ENCODE measurements around the gene AKR7A2.
A peak's percentile ranks its signal among the peaks of the same experiment; 100 is the strongest.

Gene AKR7A2

GRCh38 chr1:19349999-19350398 lies 38.1 kb upstream of the AKR7A2 start:
- no peaks in the 10 kb centered on the region for H3K9me3 ChIP-seq
- DNase-seq (ENCODE audit: low spot score in 2 of 2) = no peak
- H3K36me3 ChIP-seq (replicated peaks) = peaks cover 18% of the 10 kb centered on the region
- no peaks in the 10 kb centered on the region for H3K4me1 ChIP-seq
- in situ Hi-C loops (cut with MboI; ENCODE audit: low sequenced_read_pairs) = no loop called here
- H3K4me3 ChIP-seq = no peak overlapping the region
- no peaks in the 10 kb centered on the region for H3K27me3 ChIP-seq (ENCODE audit: low read depth)

DNA sequence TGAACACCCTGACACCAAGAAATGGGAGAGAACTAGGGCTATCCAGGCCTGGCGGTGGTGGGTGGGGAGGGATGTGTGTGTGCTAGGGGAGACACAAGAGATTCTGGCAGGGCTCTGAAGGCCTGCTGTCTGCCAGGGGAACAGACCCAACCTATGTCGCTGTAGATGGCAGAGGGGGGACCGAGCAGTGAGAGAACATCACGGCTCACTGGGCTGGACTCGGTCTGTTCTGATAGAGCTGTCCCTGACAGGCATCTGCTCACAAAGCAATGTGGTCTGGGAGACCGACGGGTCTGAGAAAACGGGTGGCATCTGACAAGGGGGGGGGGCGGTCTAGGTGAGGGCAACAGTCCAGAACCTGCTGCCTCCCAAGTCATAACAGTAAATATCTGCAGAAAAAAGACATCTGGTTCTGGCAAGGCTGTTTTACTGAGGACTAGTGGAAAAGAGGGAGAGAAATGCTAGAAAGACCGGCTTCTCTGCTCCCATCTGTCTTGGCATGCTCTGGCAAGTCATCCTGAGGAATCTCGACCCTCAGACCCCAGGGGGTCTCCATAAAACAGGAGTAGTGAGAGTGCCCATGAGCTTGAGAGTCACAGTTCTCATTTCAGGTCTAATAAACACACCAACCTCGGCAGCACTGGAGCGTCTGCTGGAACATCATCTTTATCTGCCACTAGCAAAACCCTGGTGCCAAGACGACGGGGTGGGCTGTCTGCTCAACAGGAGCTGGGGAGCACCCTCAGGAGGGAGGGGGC lies 36.7 kb upstream of the AKR7A2 start:
- Histone ChIP-seq H3K4me1 (no peaks in the 10 kb centered on the region), H3K9me3 (no peaks in the 10 kb centered on the region), H3K4me3 (no peak overlapping the region), H3K36me3 (replicated peaks) (peaks cover 16% of the 10 kb centered on the region), H3K27me3 (ENCODE audit: low read depth) (no peaks in the 10 kb centered on the region)
- in situ Hi-C loops (cut with MboI; ENCODE audit: low sequenced_read_pairs) = no loop called here
- no peak for DNase-seq (ENCODE audit: low spot score in 2 of 2)

- Histone ChIP-seq H3K4me3 (no peak overlapping the region), H3K9me3 (no peaks in the 10 kb centered on the region), H3K4me1 (no peaks in the 10 kb centered on the region), H3K36me3 (replicated peaks) (peaks cover 17% of the 10 kb centered on the region), H3K27me3 (ENCODE audit: low read depth) (no peaks in the 10 kb centered on the region)
- in situ Hi-C loops (cut with MboI; ENCODE audit: low sequenced_read_pairs) = no loop called here
- DNase-seq (ENCODE audit: low spot score in 2 of 2) = no peak
These were observed 35.7 kb upstream of the AKR7A2 start for GRCh38 chr1:19347533-19348172.

DNA sequence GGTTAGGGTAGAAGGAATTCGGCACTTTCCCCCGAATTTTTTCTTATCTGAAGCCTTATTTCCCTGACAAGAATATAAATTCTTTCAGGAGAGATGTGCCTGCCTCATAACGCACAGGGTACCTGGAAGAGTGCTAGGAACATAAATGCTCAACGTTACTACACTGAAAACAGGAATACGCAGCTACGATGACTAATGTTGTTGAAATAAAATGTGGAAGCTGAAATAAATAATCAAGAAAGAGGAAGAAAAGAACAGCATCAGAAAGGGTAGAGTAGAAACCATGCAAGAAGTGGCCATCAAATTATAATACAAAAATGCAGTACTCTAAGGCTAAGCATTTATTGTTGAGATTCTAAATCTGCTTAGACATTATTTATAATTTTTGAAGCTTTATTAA lies 34.1 kb upstream of the AKR7A2 start:
- no peak overlapping the region for H3K4me3 ChIP-seq
- H3K4me1 ChIP-seq = no peaks in the 10 kb centered on the region
- no peaks in the 10 kb centered on the region for H3K27me3 ChIP-seq (ENCODE audit: low read depth)
- no peaks in the 10 kb centered on the region for H3K9me3 ChIP-seq
- H3K36me3 ChIP-seq (replicated peaks) = peaks cover 25% of the 10 kb centered on the region
- in situ Hi-C loops (cut with MboI; ENCODE audit: low sequenced_read_pairs) = no loop called here
- no peak for DNase-seq (ENCODE audit: low spot score in 2 of 2)

- no peak overlapping the region for H3K4me3 ChIP-seq
- H3K4me1 ChIP-seq = no peaks in the 10 kb centered on the region
- H3K36me3 ChIP-seq (replicated peaks) = peaks cover 25% of the 10 kb centered on the region
- DNase-seq (ENCODE audit: low spot score in 2 of 2) = no peak
- no peaks in the 10 kb centered on the region for H3K9me3 ChIP-seq
- in situ Hi-C loops (cut with MboI; ENCODE audit: low sequenced_read_pairs) = no loop called here
- H3K27me3 ChIP-seq (ENCODE audit: low read depth) = no peaks in the 10 kb centered on the region
These were observed 33.4 kb upstream of the AKR7A2 start for GRCh38 chr1:19345391-19345790.

GRCh38 chr1:19344831-19345230 lies 32.9 kb upstream of the AKR7A2 start:
- in situ Hi-C loops (cut with MboI; ENCODE audit: low sequenced_read_pairs) = loop anchor here (5.0 kb wide), 1 partner anchor 307 kb away; no protein-coding TSS in a partner anchor

GRCh38 chr1:19344372-19344810 lies 32.4 kb upstream of the AKR7A2 start:
- Histone ChIP-seq H3K4me1 (no peaks in the 10 kb centered on the region), H3K4me3 (no peak overlapping the region), H3K27me3 (ENCODE audit: low read depth) (no peaks in the 10 kb centered on the region), H3K9me3 (no peaks in the 10 kb centered on the region), H3K36me3 (replicated peaks) (peaks cover 25% of the 10 kb centered on the region)
- peak in 1 of 2 experiments; percentile 72 for DNase-seq (ENCODE audit: low spot score in 2 of 2)
- in situ Hi-C loops (cut with MboI; ENCODE audit: low sequenced_read_pairs) = loop anchor here (5.0 kb wide), 1 partner anchor 308 kb away; no protein-coding TSS in a partner anchor

More at GRCh38 chr1:19344831-19345230, 32.9 kb upstream of the AKR7A2 start:
- no peaks in the 10 kb centered on the region for H3K27me3 ChIP-seq (ENCODE audit: low read depth)
- no peaks in the 10 kb centered on the region for H3K4me1 ChIP-seq
- H3K36me3 ChIP-seq (replicated peaks) = peaks cover 25% of the 10 kb centered on the region
- no peak for DNase-seq (ENCODE audit: low spot score in 2 of 2)
- no peaks in the 10 kb centered on the region for H3K9me3 ChIP-seq
- H3K4me3 ChIP-seq = no peak overlapping the region

- Histone ChIP-seq H3K4me3 (no peak overlapping the region), H3K36me3 (replicated peaks) (peaks cover 25% of the 10 kb centered on the region), H3K27me3 (ENCODE audit: low read depth) (no peaks in the 10 kb centered on the region), H3K9me3 (no peaks in the 10 kb centered on the region), H3K4me1 (no peaks in the 10 kb centered on the region)
- no peak for DNase-seq (ENCODE audit: low spot score in 2 of 2)
- in situ Hi-C loops (cut with MboI; ENCODE audit: low sequenced_read_pairs) = loop anchor here (5.0 kb wide), 1 partner anchor 309 kb away; no protein-coding TSS in a partner anchor
These were observed 31.8 kb upstream of the AKR7A2 start for GRCh38 chr1:19343617-19344350.

DNA sequence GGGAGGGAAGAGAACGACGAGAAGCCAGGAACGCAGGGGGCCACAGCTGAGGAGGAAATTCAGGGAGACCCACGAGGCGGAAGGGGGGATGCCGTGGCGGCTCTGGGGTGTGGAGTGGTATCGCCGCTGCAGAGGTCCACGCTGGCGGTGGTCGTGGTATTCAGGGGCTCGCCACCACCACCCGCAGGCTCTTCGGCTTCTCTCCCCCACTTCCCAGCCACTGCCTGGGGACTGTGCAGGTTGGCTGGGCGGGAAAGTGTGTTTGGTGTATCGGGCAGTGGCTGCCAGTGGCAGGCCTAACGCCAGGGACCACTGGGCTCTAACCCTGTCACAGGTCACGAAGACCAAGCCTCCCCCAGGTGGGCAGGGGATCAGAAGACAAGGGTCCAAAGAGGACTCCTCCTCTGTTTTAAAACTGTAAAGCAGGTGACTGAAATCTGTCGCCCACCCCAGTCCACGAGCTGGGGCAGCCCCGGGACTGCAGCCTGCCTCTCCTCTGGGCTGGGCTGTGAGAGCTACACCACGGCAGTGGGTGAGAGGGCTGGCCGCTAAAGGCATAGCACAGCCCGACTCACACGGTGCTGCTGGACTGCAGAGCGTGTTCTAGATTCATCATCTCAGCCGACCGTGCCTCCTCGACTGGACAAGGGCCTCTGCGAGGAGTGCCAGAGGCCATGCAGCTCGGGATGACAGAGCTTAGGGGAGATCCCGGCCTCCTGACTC lies 31.1 kb upstream of the AKR7A2 start:
- in situ Hi-C loops (cut with MboI; ENCODE audit: low sequenced_read_pairs) = loop anchor here (5.0 kb wide), 1 partner anchor 309 kb away; no protein-coding TSS in a partner anchor
- Histone ChIP-seq H3K9me3 (no peaks in the 10 kb centered on the region), H3K4me1 (no peaks in the 10 kb centered on the region), H3K36me3 (replicated peaks) (peaks cover 25% of the 10 kb centered on the region), H3K4me3 (no peak overlapping the region), H3K27me3 (ENCODE audit: low read depth) (no peaks in the 10 kb centered on the region)
- DNase-seq (ENCODE audit: low spot score in 2 of 2) = no peak

GRCh38 chr1:19342062-19342750 lies 30.3 kb upstream of the AKR7A2 start:
- Histone ChIP-seq H3K9me3 (no peaks in the 10 kb centered on the region), H3K27me3 (ENCODE audit: low read depth) (no peaks in the 10 kb centered on the region), H3K36me3 (replicated peaks) (peaks cover 25% of the 10 kb centered on the region), H3K4me1 (no peaks in the 10 kb centered on the region), H3K4me3 (no peak overlapping the region)
- no peak for DNase-seq (ENCODE audit: low spot score in 2 of 2)
- in situ Hi-C loops (cut with MboI; ENCODE audit: low sequenced_read_pairs) = loop anchor here (5.0 kb wide), 1 partner anchor 310 kb away; no protein-coding TSS in a partner anchor

DNA sequence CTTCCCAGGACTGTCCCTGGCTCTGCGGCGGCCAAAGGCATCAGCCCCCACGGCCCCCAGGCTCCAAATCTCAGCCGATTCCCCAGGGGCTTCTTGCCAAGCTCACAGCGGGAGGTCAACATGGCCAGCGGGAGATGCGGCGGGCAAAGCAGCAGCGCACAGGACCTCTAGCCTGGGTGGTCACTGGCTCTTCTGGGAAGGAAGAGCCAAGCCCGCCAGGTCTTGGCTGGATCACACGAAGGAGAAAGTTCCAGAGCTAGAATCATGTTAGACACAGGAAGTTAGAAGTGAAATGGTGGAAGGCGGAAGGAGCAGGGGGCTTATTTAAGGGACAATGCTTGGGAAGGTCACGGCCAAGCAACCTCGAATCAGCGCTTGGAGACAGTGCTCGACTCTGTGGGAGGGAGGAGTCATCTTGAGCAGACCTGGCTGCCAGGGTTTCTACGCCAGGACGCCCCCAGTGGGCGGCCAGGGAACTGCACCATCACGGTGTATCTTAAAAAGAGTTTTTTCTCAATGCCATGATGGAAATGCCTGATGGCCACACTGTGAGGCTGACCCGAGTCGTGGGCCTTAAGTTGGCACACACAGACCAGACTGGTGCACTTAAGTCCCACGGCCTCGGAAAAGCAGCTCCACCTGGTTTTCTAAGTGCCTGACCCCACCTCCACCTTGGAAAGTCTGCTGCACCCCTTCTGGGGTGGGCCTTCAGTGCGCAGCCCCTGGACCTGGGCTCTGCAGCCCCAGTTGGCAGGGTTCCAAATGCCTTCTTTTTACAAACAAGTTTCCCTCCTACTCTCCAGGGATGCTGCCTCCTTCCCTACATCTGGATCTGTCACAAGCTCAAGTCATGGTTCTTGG lies 29.5 kb upstream of the AKR7A2 start:
- Histone ChIP-seq H3K27me3 (ENCODE audit: low read depth) (no peaks in the 10 kb centered on the region), H3K4me1 (no peaks in the 10 kb centered on the region), H3K9me3 (no peaks in the 10 kb centered on the region), H3K4me3 (no peak overlapping the region), H3K36me3 (replicated peaks) (peaks cover 25% of the 10 kb centered on the region)
- DNase-seq (ENCODE audit: low spot score in 2 of 2) = peak; percentile 65 to 90
- in situ Hi-C loops (cut with MboI; ENCODE audit: low sequenced_read_pairs) = loop anchor here (5.0 kb wide), 1 partner anchor 311 kb away; no protein-coding TSS in a partner anchor

DNA sequence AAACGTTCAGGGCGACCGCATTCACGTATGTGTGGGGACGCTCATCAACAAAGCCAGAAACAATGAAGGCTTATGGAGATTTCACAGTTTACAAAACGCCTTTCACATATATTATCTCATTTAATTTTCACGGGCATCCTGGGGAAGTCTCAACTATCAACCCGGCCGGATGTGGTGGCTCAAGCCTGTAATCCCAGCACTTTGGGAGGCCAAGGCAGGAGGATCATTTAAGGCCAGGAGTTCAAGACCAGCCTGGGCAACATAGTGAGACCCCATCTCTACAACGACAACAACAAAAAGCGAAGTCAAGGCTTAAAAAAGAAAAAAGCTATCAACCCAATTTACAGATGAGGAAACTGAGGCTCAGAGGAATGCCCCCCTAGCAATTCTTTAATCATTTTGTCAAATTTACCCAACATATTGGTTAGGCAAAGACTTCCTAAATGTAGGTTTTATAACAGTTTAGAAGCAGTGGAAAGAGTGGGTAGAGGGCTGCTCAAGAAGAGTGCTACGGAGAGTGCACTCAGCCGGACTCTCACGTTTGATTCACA lies 28.5 kb upstream of the AKR7A2 start:
- DNase-seq (ENCODE audit: low spot score in 2 of 2) = no peak
- peaks cover 25% of the 10 kb centered on the region for H3K36me3 ChIP-seq (replicated peaks)
- H3K4me1 ChIP-seq = no peaks in the 10 kb centered on the region
- no peaks in the 10 kb centered on the region for H3K27me3 ChIP-seq (ENCODE audit: low read depth)
- H3K4me3 ChIP-seq = no peak overlapping the region
- in situ Hi-C loops (cut with MboI; ENCODE audit: low sequenced_read_pairs) = loop anchor here (5.0 kb wide), 1 partner anchor 312 kb away; no protein-coding TSS in a partner anchor
- H3K9me3 ChIP-seq = no peaks in the 10 kb centered on the region
